ENCODE measurements around the gene ADCK2. TPM values are rescaled to one million over a fixed set of nuclear protein-coding genes. Genes with fewer than 3 reads are reported as not detected.

Gene ADCK2
- total RNA-seq, 4 donors from 2014 or later: 19.9 to 46.1 (median 32.7) TPM

- Histone ChIP-seq H3K4me1 (peaks cover 43 to 49% of the 10 kb centered on the region in 2 donors), H3K4me3 (replicated peaks in 1 of 3) (no peak overlapping the region), H3K9me3 (no peaks in the 10 kb centered on the region), H3K27ac (no peak overlapping the region), H3K36me3 (peaks cover 0 to 2% of the 10 kb centered on the region in 2 donors), H3K27me3 (no peaks in the 10 kb centered on the region)
- intact Hi-C loops (cut with DNase I): no loop called here
- DNase-seq: no peak
- WGBS, 2 donors: 96 to 98% methylated on average over 1 of the region's 1 CpG
- TF ChIP-seq POLR2A (IDR thresholded peaks at IDR 0.05): no peak
- no peak for TF ChIP-seq CTCF (IDR thresholded peaks at IDR 0.05)
These were observed 52.0 kb downstream of the ADCK2 start for GRCh38 chr7:140724706-140725105.

- WGBS, 2 donors: 78 to 82% methylated on average over 2 of the region's 2 CpGs
- no peaks in the 10 kb centered on the region for H3K9me3 ChIP-seq
- no peak overlapping the region for H3K27ac ChIP-seq
- no peak for DNase-seq
- TF ChIP-seq POLR2A (IDR thresholded peaks at IDR 0.05) (no peak), CTCF (IDR thresholded peaks at IDR 0.05) (peak in 4 of 6 experiments; percentile 19 to 56 (median 46))
- H3K36me3 ChIP-seq: peaks cover 0 to 2% of the 10 kb centered on the region in 2 donors
- H3K4me1 ChIP-seq: peaks cover 41 to 42% of the 10 kb centered on the region in 2 donors
- intact Hi-C loops (cut with DNase I): no loop called here
- H3K27me3 ChIP-seq: no peaks in the 10 kb centered on the region
- no peak overlapping the region for H3K4me3 ChIP-seq (replicated peaks in 1 of 3)
These were observed 53.5 kb downstream of the ADCK2 start for GRCh38 chr7:140726281-140726680.

GRCh38 chr7:140732416-140732815 is 59.7 kb downstream of the ADCK2 start:
- H3K27ac ChIP-seq: peak overlapping the region in 1 of 3 donors; percentile 65
- 26 to 48% methylated on average over 2 of the region's 2 CpGs for WGBS, 2 donors
- no peaks in the 10 kb centered on the region for H3K27me3 ChIP-seq

GRCh38 chr7:140734096-140734495 is 61.4 kb downstream of the ADCK2 start:
- no peak for DNase-seq
- intact Hi-C loops (cut with DNase I): no loop called here
- no peak for TF ChIP-seq CTCF (IDR thresholded peaks at IDR 0.05)
- TF ChIP-seq POLR2A (IDR thresholded peaks at IDR 0.05): no peak
- H3K9me3 ChIP-seq: no peaks in the 10 kb centered on the region
- no peak overlapping the region for H3K27ac ChIP-seq
- WGBS, 2 donors: 53 to 56% methylated on average over 2 of the region's 2 CpGs
- H3K4me3 ChIP-seq (replicated peaks in 1 of 3): no peak overlapping the region
- H3K27me3 ChIP-seq: no peaks in the 10 kb centered on the region
- peaks cover 14 to 16% of the 10 kb centered on the region in 2 donors for H3K4me1 ChIP-seq
- H3K36me3 ChIP-seq: no peaks in the 10 kb centered on the region

More at GRCh38 chr7:140732416-140732815, 59.7 kb downstream of the ADCK2 start:
- TF ChIP-seq CTCF (IDR thresholded peaks at IDR 0.05) (no peak), POLR2A (IDR thresholded peaks at IDR 0.05) (no peak)
- Histone ChIP-seq H3K9me3 (no peaks in the 10 kb centered on the region), H3K36me3 (no peaks in the 10 kb centered on the region), H3K4me1 (peaks cover 19 to 20% of the 10 kb centered on the region in 2 donors), H3K4me3 (replicated peaks in 1 of 3) (no peak overlapping the region)
- intact Hi-C loops (cut with DNase I): no loop called here
- peak; percentile 42 to 45 for DNase-seq

GRCh38 chr7:140734729-140735128 is 62.0 kb downstream of the ADCK2 start:
- WGBS, 2 donors: 91 to 93% methylated on average over 2 of the region's 2 CpGs
- DNase-seq: no peak
- intact Hi-C loops (cut with DNase I): no loop called here
- no peak for TF ChIP-seq CTCF (IDR thresholded peaks at IDR 0.05)
- no peak for TF ChIP-seq POLR2A (IDR thresholded peaks at IDR 0.05)
- no peaks in the 10 kb centered on the region for H3K9me3 ChIP-seq
- peaks cover 14 to 15% of the 10 kb centered on the region in 2 donors for H3K4me1 ChIP-seq
- H3K27ac ChIP-seq: no peak overlapping the region
- H3K36me3 ChIP-seq: peaks cover 0 to 4% of the 10 kb centered on the region in 2 donors
- no peaks in the 10 kb centered on the region for H3K27me3 ChIP-seq
- H3K4me3 ChIP-seq (replicated peaks in 1 of 3): no peak overlapping the region
